Measurements from ENCODE around the gene FCN1.

Gene FCN1

DNA sequence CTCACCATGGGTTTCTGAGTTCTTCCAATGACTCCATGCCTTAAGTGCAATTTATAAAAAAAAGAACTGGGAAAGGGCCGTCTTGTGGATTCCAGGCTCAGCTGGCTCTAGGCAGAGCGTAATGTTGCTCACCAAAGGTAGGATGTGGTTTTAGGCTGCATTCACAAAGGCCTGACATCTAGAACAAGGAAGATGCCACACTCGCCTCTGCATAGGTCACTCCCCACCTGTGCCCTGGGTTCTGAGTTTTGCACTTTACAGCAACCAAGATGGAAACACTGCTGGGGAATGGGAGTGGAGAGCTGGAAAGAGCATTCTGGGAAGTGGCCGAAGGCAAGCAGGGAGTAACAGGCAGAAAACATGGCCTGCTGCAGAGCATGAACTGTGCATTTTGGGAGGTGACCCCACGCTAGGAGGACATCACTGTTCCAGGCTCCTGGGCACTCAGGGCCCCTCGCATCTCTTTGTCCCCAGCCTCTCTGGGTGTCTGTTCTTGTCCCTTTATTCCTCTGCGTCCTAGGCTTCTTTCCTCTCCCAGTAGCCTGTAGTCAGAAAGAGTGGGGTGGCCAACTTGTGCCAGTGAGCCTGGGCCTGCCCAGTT lies 24.8 kb downstream of the FCN1 start:
- no peak for DNase-seq (ENCODE audit: low read depth in 4 of 4, low spot score in 1 of 4)

DNA sequence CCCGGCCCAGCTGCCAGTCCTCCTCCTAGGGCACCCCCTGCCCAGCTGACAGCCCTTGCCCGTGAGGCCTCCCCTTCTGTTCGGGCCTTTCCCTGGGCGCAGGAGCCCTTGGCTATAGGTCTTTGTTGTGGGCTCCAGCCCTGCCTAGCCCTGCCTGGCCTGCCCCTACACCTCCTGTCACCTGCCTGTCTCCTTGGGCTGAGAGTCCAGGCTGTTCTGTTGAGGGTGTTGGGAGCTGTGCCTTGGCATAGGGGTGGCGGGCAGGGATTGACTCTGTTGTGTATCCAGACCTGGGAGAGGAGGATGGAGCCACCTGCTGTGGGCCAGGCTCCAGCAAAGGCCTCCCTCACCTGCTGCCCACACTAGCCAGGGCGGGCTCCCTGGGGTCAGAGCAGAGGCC lies 25.5 kb downstream of the FCN1 start:
- DNase-seq (ENCODE audit: low read depth in 4 of 4, low spot score in 1 of 4) = no peak

DNA sequence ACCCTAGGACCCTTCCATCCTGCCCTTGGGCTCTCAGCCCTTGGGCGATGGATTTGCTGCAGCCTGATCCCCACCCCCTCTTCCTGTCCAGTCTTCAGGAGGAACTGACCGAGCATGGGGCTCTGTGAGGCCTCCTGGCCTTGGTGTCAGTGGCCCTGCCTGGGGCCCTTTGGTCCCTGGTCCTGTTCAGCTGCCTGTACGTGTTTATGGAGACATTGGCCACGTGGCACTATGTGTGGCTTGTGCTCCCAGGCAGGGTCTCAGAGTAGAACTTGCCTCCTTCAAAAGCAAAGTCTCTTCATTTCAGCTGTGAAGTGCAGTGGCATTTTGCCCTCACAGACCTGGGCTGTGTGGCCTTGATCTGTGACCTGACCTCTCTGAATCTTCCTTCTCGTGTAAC lies 26.0 kb downstream of the FCN1 start:
- DNase-seq (ENCODE audit: low read depth in 4 of 4, low spot score in 1 of 4) = no peak

DNA sequence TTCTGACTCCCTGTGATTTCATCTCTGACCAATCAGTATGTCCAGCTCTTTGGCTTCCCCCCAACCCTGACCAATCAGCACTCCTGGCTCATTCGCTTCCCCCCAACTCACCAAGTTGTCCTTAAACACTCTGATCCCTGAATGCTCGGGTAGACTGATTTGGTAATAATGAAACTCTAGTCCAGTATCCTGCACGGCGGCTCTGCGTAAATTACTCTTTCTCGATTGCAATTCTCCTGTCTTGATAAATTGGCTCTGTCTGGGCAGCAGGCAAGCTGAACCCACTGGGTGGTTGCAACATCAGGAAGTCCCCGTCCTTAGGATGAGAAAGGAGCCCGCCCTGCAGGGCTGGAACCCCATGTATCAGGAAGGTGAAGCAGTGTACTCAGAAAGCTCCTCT lies 26.7 kb downstream of the FCN1 start:
- no peak for DNase-seq (ENCODE audit: low read depth in 4 of 4, low spot score in 1 of 4)

DNA sequence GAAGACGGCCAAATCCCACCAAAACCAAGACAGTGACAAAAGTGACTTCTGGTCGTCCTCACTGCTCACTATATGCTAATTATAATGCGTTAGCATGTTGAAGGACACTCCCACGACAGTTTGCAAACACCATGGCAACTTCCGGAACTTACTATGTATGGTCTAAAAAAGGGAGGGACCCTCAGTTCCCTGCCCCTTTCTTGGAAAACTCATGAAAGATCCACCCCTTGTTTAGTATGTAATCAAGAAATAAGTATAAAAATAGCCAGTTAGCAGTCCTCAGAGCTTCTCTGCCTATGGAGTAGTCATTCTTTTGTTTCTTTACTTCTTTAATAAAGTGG lies 27.6 kb downstream of the FCN1 start:
- no peak for DNase-seq (ENCODE audit: low read depth in 4 of 4, low spot score in 1 of 4)

DNA sequence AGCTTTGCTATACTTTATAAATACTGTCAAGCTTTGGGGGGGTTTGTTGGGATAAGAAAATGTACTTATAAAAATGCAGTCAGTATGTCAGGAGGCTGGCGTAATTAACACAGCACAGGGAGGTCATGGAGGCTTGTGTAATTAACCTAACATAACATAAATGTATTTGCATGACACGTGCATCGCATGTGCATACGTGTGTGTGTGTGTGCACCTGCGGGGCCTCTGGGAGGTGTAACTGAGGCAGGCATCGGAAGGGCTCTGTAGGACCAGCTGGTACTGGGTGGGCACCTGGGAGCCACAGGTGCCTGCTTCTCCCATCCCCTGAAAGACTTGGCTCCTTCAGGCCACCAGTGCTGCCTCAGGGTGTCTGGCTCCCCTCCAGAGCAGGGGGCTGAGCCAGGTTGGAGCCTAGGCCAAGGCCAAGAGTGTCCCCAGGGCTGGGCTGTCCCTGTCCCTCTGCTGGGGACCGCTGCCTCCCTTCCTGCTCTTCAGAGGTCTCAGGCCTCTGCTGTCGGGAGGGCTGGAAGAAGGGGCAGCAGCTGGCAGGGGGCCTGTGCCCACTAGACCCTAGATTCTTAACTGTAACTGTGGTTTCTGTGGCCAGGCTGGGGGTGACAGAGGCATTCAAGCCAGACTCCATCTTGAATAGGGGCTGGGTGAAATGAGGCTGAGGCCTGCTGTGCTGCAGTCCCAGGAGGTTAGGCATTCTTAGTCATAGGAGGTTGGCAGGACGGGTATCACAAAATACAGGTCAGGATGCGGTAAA lies 28.1 kb downstream of the FCN1 start:
- DNase-seq (ENCODE audit: low read depth in 4 of 4, low spot score in 1 of 4) = no peak

DNA sequence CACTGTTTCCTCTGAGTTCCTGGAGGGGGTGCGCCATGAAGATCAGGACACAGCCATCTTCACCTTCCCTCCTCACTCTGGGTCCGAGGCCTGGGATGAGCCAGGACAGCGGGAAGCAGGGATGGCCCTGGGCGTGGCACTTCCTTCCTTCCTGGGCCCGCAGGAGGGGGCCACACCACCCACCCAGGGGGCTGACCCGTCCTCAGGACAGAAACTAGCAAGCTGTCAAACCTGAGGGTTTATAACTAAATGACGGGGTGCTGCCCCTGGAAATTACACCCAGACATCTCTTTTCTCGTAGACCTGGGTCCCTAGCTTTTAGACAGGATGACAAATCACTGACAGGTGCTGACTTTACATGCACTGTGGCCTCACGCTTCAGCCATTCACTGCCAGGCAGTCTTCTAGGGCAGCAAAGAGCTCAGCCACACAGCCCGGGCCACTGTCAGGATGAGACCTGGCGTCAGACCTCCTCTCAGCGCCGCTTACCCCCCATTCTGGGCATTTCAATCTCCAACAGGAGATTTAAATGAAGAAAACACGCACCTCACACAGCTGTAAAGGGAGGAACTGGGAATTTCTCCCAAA lies 29.0 kb downstream of the FCN1 start:
- no peak for DNase-seq (ENCODE audit: low read depth in 4 of 4, low spot score in 1 of 4)

DNA sequence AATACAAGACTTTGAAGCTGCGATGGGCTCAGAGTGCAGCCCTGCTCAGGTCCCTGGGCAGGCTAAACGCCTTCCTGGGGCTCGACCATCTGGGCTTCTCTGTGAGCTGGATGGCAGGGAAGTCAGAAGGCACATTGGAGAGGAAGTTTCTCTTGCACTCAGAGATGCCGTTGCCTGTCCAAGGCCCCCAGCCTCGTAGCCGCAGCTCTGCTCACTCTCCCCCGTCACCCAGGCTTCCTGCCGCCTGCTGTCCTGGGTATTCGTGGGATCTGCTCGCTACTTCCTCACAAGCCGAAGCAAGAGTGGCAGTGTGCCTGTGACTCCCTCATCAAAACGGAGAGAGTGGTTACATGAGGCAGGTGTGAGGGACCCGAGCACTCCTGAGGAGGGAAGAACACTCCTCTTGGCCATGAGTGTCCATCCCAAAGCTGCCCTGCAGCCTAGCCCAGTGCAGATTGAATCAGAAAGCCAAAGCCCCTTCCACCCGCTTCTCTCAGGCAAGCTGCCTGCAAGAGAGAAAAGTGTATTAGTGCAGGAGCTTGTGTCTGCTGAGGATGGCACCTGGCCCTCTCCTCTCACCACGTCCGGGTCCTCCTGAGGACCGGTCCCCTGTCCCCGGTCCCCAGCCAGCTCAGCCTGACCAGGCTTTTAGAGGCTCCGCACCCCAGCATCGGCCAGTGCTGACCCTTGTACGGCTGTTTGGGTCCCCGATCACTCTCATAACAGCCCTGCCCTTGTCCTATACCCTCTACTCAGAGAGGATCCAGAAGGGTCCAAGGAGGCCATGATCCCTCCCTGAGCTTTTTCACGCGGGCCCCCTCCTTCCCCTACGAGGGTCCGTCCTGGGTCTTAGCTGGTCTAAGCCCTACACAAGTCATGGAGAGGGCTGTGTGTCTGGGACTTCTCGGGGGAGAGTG lies 29.8 kb downstream of the FCN1 start:
- no peak for DNase-seq (ENCODE audit: low read depth in 4 of 4, low spot score in 1 of 4)

DNA sequence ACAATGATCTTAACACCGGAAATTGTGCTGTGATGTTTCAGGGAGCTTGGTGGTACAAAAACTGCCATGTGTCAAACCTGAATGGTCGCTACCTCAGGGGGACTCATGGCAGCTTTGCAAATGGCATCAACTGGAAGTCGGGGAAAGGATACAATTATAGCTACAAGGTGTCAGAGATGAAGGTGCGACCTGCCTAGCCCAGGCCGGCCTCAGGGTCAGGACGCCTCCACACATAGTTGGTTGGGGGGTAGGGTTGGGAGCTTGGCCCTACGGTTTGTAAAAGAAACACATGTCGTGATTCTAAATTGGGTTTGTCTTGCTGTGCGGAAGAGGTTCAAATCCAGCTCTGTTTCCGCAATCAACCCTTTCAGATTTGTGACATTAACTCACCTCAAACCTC lies 30.5 kb downstream of the FCN1 start:
- DNase-seq (ENCODE audit: low read depth in 4 of 4, low spot score in 1 of 4) = no peak

DNA sequence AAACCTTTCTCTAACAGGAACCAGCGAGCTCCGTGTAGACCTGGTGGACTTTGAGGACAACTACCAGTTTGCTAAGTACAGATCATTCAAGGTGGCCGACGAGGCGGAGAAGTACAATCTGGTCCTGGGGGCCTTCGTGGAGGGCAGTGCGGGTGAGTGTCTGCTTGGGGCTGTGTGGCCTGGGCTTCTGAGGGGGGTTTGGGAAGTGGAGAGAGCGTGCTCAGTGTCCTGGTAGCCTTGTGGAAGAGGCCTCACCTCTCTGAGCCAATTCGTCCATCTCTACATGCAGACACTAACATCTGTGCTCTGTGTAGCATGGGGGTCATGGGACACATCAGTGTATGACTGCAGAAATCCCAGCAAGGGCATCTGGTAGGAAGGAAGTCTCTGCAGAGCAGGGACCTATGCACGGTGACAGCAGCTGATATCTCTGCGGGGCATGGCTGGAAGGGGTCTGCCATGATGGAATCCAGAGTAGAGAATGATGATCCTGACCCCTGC lies 31.2 kb downstream of the FCN1 start:
- DNase-seq (ENCODE audit: low read depth in 4 of 4, low spot score in 1 of 4) = no peak

DNA sequence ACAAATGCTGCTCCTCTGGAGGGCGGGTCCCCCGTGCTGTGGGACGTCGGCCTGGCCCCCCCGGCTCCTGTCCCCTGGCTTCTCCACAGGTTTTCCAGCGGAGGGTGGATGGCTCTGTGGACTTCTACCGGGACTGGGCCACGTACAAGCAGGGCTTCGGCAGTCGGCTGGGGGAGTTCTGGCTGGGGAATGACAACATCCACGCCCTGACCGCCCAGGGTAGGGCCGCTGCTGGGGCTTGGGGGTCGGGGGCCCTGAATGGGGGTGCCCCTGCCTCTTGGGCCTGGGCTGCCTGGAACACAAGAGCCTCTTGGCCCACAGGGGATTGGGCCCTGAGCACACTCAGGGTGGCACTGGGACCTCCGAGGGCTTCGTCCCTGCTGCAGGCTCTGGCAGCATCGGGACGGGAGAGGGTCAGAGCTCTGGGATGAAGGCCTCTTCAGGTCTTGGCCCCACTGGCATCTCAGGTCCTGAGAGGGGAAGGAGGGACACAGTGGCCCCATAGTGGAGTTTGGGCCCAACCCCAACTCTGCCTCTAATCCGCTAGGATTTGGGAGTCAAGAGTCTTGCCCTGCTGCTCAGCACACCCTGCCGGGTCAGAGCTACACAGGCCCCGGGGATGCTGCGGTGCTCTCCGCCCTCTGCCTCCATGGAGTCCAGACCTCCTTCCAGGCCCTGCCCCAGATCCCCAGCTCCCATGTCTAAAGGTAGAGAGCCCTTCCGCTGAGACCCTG lies 31.9 kb downstream of the FCN1 start:
- DNase-seq (ENCODE audit: low read depth in 4 of 4, low spot score in 1 of 4) = no peak

DNA sequence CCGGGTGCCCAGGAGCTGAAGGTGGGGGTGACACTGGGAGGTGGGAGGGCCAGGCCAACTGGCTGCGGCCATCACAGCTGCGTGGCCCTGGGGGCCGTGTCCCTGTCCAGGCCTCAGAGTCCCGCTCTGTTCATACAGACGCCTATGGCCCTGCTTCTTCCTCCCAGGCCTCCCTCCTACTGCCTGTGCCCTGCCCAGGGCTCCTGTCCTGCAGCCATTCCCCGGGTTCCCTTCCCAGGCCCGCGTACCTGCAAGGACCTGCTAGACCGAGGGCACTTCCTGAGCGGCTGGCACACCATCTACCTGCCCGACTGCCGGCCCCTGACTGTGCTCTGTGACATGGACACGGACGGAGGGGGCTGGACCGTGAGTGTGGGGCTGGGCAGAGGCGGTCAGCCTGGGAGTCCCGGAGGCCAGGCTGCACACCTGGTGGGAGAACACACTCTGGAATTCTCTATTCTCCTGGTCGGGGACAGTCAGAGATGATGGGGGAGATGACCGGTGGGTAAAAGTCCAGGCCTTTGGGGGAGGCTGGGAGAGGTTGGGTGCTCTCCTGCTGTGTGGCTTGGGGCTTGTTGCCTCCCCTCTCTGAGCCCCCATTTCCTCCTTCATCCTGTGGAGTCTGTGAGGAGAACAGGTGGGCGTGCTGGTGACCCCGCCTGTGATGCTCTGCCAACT lies 32.6 kb downstream of the FCN1 start:
- no peak for DNase-seq (ENCODE audit: low read depth in 4 of 4, low spot score in 1 of 4)

DNA sequence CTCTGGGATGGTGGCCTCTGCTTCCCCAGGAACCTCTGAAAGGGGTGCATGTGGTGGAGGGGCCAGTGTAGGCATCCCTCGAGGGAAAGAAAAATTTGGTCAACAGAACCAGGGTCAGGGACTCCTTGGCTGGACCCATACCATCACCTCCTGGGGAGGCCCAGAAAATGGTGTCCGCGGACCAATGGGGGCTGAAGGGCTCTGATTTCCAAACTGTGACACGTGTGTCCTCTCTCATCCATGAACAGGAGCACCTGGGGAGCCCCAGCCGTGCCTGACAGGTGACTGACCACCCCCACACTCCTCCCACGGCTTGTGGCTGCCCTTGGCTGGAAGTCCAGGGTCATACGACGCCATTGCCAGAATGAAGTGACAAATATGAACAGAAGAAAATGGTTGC lies 33.2 kb downstream of the FCN1 start:
- DNase-seq (ENCODE audit: low read depth in 4 of 4, low spot score in 1 of 4) = no peak

DNA sequence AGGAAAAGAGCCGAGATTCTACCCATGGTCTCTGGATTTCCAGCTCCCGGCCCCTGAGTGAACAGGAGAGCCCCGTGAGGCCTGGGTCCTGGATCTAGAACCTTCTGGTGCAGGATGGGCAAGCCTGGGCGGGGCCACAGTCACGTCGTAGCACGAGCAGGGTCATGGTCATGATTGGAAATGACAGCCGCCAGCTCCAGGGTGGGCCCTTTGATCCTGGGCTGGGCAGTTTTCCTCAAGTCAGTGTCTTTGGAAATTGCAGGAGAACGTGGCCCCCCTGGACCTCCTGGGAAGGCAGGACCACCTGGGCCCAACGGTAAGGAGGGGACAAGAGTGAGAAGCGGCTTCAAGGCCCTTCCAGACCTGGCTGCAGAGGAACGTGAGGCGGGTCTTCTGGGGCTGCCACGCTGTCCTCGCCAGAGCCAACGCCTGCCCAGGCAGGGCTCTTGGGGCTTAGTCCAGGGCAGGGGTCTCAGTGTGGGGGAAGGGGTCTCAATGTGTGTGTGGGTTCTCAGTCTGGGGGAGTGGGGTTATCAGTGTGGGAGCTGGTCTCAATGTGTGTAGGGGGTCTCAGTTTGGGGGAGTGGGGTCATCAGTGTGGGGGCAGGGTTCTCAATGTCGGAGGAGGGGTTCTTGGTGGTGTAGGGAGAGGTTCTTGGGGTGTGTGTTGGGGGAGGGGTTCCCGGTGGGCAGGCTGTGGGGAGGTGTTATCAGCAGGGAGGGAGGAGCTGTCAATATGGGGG lies 34.5 kb downstream of the FCN1 start:
- DNase-seq (ENCODE audit: low read depth in 4 of 4, low spot score in 1 of 4) = no peak

DNA sequence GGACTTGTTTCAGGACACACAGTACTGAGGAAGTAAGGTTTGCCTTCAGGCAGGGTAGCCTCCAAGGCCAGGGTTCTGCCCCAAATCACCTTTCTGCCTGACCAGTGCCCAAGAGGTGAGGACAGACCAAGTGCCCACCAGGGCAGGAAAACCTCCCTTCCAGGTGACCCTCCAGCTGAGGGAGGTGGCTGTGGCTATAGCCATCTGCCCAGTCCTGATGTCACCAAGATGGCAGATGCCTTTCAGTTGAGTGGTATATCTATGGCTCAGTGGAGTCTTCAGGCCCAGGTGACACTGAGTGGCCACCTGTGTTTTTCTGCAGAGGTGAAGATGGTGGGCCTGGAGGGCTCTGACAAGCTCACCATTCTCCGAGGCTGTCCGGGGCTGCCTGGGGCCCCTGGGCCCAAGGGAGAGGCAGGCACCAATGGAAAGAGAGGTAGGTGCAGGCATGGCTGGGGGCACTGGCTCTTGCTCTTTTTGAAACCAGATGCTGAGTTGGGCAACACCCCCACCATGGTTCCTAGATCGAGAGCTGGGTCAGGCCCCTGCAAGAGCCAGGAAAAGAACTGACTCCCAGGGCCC lies 35.4 kb downstream of the FCN1 start:
- no peak for DNase-seq (ENCODE audit: low read depth in 4 of 4, low spot score in 1 of 4)

DNA sequence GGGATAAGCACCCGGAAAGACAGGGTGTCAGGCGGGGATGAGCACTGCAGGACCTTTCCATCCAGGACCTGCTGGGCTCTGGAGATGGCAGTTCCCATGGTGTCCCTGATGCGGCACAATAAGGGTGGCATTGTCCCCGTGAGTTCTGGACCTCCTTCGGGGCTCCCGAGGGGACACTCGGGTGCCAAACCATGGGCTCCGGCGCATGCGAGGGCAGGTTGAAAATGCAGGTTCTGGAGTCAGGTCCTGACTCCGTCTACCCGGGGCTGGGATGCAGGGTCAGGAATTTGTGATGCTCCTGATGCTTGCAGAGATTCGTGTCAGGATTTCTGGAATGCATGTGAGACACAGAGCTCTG lies 36.4 kb downstream of the FCN1 start:
- no peak for DNase-seq (ENCODE audit: low read depth in 4 of 4, low spot score in 1 of 4)

DNA sequence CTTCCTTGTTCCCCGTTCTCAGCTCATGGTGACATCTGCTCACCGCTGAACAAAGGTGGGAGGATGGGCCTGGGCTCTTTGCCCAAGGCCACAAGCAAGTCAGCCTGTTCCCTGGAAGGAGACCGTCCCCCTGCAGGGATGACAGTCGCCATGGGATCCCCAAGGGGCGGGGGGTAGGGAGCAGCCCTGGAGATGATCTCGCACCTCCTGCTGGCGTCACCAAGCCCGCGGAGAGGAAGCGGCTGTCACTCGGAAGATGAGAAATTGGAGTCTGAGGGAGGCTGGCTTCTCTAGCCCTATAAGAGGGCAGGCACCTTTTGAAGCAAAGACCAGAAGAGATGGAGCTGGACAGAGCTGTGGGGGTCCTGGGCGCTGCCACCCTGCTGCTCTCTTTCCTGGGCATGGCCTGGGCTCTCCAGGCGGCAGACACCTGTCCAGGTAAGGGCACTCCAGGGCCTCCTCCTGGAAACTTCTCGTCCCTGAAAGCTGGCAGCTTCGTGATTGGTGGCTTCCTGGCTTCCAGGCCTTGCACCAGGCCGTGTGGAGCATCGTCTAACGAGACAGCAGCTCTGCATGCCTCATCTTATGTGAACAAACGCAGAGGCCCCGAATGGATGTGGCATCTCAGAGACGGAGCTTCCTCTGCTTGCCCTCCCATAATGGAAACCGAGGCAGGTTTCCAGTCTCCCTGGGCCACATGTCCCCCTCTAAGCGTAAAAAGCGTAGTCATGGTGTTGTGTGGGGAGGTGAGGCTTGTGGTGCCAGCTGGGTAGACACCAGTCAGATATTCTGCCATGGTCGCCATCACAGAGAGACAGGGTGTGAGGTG lies 37.0 kb downstream of the FCN1 start, which contains the start of gene FCN2:
Gene FCN2, plus strand, starts transcription at position 327 of the 829 bp plus-strand sequence. Its CDS starts 12 bp downstream, at position 339.
- DNase-seq (ENCODE audit: low read depth in 4 of 4, low spot score in 1 of 4) = no peak

Data from stimulated activated CD4-positive, alpha-beta T cell treated with anti-CD3 and anti-CD28 coated beads, Interleukin-1b, Interleukin-23, amount 100 ng/mL, for 24 hours (primary cell).